HG02885 (cell line): ENCODE results near the gene APBB2.
A peak's percentile ranks its signal among the peaks of the same experiment; 100 is the strongest.

Experiments
- ATAC-seq: cut with Tn5 transposase; IDR thresholded peaks from one replicate; pipeline ENCODE4 v1.9.1; 2021; ENCODE audit warnings: mild to moderate bottlenecking; ENCODE audit not compliant: unreplicated experiment, poor library complexity

APBB2 gene

DNA sequence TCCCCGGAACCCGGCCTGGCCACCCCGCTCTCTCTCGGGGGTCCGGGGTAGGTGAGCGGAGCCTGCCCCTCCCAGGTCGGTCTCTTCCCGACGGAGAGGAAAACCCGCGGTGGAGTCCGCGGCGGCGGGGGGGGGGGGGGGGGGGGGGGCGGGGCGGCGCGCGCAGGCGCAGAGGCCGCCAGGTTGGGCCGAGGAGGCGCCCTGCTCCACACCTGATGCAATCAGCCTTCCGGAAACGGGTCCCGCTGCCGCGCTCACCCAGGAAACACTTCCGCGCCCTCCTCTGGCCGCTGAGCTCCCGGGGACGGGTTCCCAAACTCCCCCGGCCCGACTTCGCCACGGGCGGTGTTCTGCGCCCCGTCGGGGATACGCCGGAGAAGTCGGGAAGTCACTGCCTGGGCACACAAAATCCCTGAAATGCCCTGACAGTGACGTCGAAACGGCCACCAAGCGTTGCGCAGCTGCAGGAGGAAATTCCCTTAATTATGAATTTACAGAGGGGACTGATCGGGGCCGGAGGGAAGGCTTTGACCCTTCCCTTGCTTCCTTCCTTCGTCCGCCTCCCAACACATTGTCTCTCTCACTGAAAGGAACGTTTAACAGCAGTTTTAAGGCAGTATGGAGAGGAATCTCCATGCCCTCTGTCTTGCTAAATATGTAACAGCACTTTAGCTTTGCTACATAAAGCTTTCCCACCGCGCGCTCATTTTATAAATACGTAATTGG is 2.1 kb upstream of the APBB2 start:
- ATAC-seq = peak; percentile 60

- ATAC-seq = peak; percentile 5
Measured at GRCh38 chr4:41215969-41216293, 1.6 kb upstream of the APBB2 start.

DNA sequence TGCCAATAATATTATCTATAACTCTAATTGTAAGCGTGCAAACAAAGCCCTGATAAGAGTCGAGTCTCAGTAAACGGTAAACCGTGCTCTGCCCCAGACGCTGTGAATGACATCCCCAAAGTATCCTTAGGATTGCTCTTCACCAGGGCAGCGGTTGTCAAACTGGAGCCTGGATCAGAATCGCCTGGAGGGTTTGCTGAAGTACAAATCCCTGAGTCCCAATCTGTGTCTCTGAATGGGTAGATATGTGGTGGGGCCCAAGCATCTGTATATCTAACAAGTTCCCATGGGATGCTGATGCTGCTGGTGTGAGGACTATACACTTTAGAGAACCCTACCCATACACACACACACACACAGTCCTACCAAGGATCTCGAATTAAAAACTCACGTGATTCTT is 813 bp upstream of the APBB2 start:
- no peak for ATAC-seq

DNA sequence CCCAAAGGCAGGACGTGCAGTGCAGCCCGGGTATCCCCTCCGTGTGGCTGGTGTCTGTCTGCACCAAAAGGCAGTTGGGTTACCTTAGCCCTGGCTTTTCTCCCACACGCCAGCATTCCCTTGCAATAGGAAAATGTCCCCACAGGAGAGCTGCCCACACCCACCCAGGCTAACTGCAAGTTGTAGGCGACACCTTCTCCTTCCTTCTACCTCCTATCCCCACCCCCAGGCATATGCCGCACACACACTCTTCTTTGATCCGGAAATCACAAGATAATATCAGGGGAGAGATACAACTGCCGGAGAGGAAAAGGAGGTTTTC is 444 bp upstream of the APBB2 start:
- ATAC-seq = peak; percentile 0

DNA sequence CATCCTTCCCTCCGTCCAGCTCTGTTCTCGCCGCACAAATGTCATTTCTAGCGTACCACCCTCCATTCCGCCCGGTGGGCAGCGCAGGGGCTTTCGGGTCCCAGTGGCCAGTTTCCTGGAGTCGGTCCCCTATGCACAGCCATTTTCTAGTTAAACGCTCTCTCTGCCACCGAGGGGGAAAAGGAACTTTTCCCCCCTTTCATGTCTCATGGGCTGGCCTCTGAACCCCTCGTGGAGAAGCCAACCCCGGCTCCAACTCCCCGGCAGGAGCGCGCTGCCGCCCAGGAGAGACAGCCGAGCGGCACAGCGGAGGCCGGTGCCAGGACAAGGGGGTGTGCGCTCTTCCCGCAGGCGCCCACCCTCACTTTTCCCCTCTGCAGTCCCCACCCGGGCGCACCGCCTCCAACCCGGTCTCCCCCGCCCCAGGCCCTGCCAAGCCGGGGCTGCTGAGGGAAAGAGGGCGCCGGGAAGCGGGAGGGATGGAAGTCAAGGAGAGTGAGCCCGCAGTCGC is 662 bp downstream of the APBB2 start:
- peak; percentile 16 for ATAC-seq

DNA sequence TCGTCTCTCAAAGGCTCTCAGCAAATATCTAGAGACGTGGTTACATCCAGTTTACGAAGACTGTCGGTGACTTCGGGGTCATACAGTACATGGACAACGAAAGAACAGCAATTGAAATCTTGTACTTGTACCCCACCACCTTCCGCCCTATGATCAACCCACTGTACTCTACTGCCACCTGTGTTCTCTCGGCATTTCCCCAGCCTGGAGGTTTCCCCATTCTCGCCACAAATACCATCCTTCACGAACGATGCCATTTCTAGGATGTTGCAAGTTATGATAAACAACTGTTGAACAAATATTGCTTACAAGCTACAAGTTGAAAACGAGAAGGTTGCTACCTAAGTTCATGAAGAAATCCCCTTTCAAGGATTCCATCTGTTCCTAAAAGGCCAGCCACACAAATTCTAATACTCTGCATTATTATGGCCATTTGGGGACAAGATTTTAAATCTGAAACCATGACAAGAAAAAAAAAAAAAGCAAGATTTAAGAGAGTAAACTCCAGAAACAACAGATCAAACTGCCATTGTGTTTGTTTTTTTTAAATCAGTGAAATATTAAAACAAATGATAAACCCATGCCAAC is 1.6 kb downstream of the APBB2 start:
- no peak for ATAC-seq

DNA sequence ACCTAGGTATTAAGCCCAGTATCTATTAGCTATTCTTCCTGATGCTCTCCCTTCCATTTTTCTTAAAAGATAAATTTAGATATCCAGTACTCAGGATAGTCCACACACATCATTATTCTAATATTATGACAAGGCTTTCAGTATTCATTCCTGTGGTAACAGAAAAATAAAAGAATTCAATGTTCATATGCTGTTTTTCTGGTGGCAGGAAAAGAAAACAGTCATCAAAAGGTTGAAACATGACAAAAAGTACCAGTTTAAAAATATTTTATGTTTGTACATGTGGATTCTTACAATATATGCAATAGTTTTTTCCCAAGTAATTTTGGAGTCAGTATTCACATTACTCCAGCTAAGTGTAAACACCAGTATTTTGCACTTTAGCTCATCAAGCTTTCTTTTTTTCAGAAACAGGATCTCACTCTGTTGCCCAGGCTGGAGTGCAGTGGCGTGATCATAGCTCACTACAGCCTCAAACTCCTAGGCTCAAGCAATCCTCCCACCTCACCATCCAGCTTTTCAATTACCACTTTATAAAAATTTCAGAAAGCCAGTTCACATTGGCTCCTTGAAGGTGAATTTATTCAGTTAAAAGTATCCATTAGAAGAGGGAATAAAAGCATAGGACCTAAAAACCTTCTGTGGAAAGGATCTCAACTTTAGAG is 2.3 kb downstream of the APBB2 start:
- no peak for ATAC-seq

GRCh38 chr4:41209901-41210300 is 4.4 kb downstream of the APBB2 start:
- ATAC-seq = no peak

DNA sequence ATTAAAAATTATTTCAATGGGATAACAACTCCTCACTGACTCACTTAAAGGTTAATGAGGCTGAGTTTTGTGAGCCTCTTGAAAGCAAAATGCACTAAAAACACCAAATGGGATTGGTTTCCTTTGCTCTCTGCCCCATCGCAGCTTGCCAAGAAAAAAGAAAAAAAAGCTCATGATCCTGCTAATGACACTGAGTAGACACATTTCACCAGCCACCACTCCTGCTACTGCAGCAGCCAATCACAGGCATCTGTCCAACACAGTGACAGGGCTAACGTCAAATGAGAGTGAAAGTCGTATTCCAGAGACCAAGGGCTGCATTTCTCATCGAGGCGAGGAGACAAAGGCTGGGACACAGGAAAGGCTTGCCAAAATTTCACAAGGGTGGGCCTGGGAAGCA is 5.2 kb downstream of the APBB2 start:
- no peak for ATAC-seq

- ATAC-seq = no peak
Measured at GRCh38 chr4:41207291-41207831, 7.0 kb downstream of the APBB2 start.

DNA sequence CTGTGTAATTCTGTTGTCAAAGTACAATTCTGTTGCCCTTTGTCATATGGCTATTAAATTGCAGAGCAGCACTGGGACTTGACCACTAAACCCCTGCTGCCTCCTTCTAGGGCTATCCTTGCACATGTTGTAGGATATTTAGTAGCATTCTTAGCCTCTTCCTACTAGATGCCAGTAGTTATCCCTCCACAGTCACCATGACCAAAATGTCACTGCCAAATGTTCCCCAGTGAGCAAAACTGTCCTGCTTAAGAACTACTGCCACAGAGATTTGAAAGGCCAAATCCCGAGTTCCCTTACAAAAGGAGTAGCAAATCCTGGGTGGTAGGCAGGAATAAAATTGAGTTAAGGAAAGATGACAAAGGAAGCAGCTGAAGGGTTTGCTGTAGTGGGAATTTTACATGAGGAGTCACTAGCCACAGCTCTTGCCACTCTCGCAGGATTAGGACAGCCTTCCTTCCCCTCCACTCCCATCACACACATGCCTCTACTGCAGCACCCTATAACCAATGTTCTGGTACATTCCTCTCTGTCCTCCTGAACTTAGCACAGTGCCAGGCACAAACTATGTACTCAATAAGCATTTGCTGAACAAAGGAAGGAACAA is 8.4 kb downstream of the APBB2 start:
- no peak for ATAC-seq

DNA sequence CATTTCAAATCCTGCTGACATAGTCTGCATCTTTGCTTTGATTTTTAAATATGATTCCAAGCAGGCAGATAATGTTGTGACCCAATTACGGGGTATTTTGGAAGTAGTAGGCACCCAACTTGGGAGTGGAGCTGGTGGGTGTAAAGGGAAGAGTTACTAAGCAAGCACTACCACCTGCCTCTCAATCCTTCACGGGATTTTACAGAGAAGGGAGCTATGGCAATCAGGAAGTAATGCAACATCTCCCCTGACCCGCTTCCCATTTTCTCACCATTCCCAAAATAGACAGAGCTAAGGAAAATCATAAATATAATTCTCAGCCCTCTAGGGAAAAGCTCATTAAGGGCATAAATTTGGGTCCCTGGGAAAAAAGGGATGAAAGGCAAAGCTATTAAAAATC is 9.2 kb downstream of the APBB2 start:
- no peak for ATAC-seq

- ATAC-seq = no peak
Measured at GRCh38 chr4:41204400-41204978, 9.9 kb downstream of the APBB2 start.

DNA sequence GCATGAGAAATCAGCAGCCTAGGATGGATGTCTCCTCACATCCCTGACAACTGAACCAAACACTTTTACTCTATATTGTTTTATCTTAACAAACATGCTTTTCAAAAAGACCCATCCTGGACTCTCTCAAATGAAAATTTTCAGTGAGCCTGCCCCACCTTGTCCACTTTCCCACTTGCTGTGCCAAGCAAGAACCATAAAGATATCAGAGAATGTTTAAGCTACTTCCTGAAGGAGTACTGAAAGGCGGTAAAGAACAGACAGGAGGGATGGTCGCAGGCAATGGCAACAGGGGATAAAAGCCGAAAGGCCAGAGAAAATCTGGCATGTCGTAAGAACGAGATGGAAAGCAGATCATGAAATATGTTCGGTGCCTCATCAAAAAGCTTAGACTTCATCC is 10.5 kb downstream of the APBB2 start:
- no peak for ATAC-seq

DNA sequence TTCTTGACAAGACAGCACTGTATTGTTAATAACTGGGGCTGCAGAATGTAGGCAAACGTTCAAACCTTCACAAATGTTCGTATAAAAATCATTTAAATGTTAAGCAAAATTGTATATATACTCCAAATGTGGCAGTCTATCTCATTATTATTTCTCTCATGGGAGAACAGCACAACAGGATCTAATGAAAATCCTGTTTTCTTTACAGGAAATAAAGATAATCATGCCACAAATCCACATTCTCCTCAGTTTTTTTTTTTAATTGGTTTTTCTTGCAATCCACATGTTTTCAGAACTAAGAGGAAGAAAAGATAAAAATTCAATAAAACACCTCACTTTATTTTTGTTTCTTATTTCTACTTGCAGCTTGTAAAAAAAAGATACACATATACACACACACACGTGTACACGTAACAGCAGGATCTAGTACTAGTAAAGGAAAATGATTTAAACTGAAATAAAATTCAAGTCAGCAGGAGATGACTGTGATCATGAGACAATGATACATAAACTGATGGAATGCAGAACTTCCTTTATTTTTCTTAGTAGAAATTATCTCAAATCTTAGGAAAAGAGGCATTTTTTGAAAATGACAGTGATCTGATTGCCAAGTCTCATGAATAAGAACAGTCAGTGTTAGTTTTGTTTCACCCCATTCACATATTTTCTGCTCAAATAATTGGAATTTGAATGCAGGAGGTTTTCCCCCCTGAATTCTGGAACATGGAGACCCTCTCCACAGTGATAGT is 11.3 kb downstream of the APBB2 start:
- no peak for ATAC-seq

GRCh38 chr4:41202356-41202755 is 12.0 kb downstream of the APBB2 start:
- ATAC-seq = no peak

DNA sequence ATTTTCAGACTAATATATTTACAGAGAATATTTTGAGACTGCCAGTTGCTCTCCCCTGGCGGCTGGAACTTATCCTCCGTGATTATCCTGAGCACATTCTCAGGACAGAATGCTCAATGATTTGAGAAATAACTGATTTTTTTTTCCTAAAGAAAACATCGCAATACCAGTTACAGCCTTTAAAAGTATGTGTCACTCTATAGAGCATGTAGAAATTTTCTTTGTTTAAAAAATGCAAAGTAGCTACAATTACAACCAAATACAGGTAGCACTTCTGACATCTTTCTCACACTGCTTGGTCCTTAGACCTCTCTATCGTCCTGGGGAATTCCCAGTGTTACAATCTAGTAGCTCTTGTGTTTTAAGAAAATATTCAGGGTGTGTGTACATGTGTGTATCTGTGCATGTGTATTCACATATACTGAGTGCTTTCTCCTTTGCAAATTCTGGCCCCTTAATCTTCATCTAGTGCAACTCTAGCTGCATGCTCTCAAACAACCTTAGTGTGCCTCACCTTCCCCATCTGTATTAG is 13.8 kb downstream of the APBB2 start:
- no peak for ATAC-seq

GRCh38 chr4:41199788-41200187 is 14.6 kb downstream of the APBB2 start:
- no peak for ATAC-seq

GRCh38 chr4:41197996-41198395 is 16.3 kb downstream of the APBB2 start:
- no peak for ATAC-seq

GRCh38 chr4:41197495-41197894 is 16.8 kb downstream of the APBB2 start:
- ATAC-seq = no peak
